Smooth muscle cell (in vitro differentiated cells): Measurements from ENCODE around the gene VPS18. TPM values are rescaled to one million over a fixed set of nuclear protein-coding genes. Genes with fewer than 3 reads are reported as not detected.
A peak's percentile ranks its signal among the peaks of the same experiment; 100 is the strongest.

Experiments used
- DNase-seq: peaks from one replicate; lab custom pipeline; 2025; ENCODE audit not compliant: unreplicated experiment; lab: John Stamatoyannopoulos, UW
- H2AFZ ChIP-seq: fragments of 200-600 bp; sonication (generic); 2 replicates; pipeline ENCODE4 v1.6.0; 2016; ENCODE audit warnings: antibody characterized with exemption, low read depth, mild to moderate bottlenecking
- H3F3A ChIP-seq: fragments of 200-600 bp; sonication (generic); 2 replicates; pipeline ENCODE4 v1.6.0; 2017; ENCODE audit warnings: antibody characterized with exemption, low read depth
- H3K27ac ChIP-seq: fragments of 200-600 bp; sonication (generic); 2 replicates; pipeline ENCODE4 v1.5.1; 2016; ENCODE audit warnings: low read depth, mild to moderate bottlenecking
- H3K27me3 ChIP-seq: fragments of 200-600 bp; sonication (generic); 2 replicates; pipeline ENCODE4 v1.6.1; 2016; ENCODE audit warnings: low read depth, mild to moderate bottlenecking
- H3K36me3 ChIP-seq: fragments of 200-600 bp; sonication (generic); 2 replicates; pipeline ENCODE4 v1.5.1; 2016; ENCODE audit warnings: low read depth
- H3K4me1 ChIP-seq: fragments of 200-600 bp; sonication (generic); 2 replicates; pipeline ENCODE4 v1.5.1; 2016; ENCODE audit warnings: low read depth
- H3K4me2 ChIP-seq: fragments of 200-600 bp; sonication (generic); 2 replicates; pipeline ENCODE4 v1.6.0; 2016; ENCODE audit warnings: mild to moderate bottlenecking
- H3K4me3 ChIP-seq: fragments of 200-600 bp; sonication (generic); 2 replicates; pipeline ENCODE4 v1.5.1; 2016; ENCODE audit warnings: mild to moderate bottlenecking
- H3K79me2 ChIP-seq: fragments of 200-600 bp; sonication (generic); 2 replicates; pipeline ENCODE4 v1.6.0; 2016; ENCODE audit warnings: low read depth, mild to moderate bottlenecking
- H3K9ac ChIP-seq: fragments of 200-600 bp; sonication (generic); 2 replicates; pipeline ENCODE4 v1.6.0; 2016; ENCODE audit warnings: low read depth
- H3K9me3 ChIP-seq: fragments of 200-600 bp; sonication (generic); replicated peaks from 2 replicates; pipeline ENCODE4 v1.5.1; 2016; ENCODE audit warnings: low read depth
- H4K20me1 ChIP-seq: fragments of 200-600 bp; sonication (generic); 2 replicates; pipeline ENCODE4 v1.6.0; 2016; ENCODE audit warnings: low read depth
- WGBS: methylation state at CpG from one replicate; pipeline ENCODE4 v1.1.7; 2016; ENCODE audit warnings: low lambda C conversion rate; 5-methylcytosine and 5-hydroxymethylcytosine counted together
- polyA plus RNA-seq: library from polyadenylated mRNA; unstranded; fragments of >200 nt; fragmentation: Nextera tagmentation; extraction: Ambion mirVana; gene quantifications from 2 replicates; pipeline ENCODE4 v1.2.1, GENCODE V29; 2016
- total RNA-seq: library from RNA; depleted of rRNA; stranded (reverse); fragments of >200 nt; gene quantifications from 2 replicates; pipeline ENCODE4 v1.2.3, GENCODE V29; 2014
- TF ChIP-seq, protein P1 (sequence below): fragments of 200-600 bp; sonication (generic); IDR thresholded peaks from 2 replicates; pipeline ENCODE4 v1.5.1; 2017; ENCODE audit warnings: borderline replicate concordance, mild to moderate bottlenecking, antibody characterized with exemption; ENCODE audit not compliant: insufficient read depth, poor library complexity, severe bottlenecking

Gene VPS18
- total and polyA plus RNA-seq, 2 experiments from 2014 or later, result 14.2 to 17.2 TPM

- WGBS, result 59% methylated on average over 8 of the region's 8 CpGs
- Histone ChIP-seq H3K9me3 (no peaks in the 10 kb centered on the region), H3K4me2 (peak overlapping the region; percentile 95), H3K9ac (peak overlapping the region; percentile 60), H3K27ac (peak overlapping the region; percentile 88), H3K36me3 (no peaks in the 10 kb centered on the region), H4K20me1 (peaks cover 11% of the 10 kb centered on the region), H3K4me3 (peak overlapping the region; percentile 79), H3K4me1 (peaks cover 12% of the 10 kb centered on the region), H3K27me3 (no peaks in the 10 kb centered on the region), H3K79me2 (peaks cover 4% of the 10 kb centered on the region), H2AFZ (no peak overlapping the region), H3F3A (no peaks in the 10 kb centered on the region)
- TF ChIP-seq, protein P1, sequence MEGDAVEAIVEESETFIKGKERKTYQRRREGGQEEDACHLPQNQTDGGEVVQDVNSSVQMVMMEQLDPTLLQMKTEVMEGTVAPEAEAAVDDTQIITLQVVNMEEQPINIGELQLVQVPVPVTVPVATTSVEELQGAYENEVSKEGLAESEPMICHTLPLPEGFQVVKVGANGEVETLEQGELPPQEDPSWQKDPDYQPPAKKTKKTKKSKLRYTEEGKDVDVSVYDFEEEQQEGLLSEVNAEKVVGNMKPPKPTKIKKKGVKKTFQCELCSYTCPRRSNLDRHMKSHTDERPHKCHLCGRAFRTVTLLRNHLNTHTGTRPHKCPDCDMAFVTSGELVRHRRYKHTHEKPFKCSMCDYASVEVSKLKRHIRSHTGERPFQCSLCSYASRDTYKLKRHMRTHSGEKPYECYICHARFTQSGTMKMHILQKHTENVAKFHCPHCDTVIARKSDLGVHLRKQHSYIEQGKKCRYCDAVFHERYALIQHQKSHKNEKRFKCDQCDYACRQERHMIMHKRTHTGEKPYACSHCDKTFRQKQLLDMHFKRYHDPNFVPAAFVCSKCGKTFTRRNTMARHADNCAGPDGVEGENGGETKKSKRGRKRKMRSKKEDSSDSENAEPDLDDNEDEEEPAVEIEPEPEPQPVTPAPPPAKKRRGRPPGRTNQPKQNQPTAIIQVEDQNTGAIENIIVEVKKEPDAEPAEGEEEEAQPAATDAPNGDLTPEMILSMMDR, result no peak
- no peak for DNase-seq
These were observed 48.6 kb upstream of the VPS18 start for GRCh38 chr15:40845511-40846284.

- H3K4me3 ChIP-seq, result peak overlapping the region; percentile 79
- TF ChIP-seq, protein P1, result no peak
- H3K9ac ChIP-seq, result no peak overlapping the region
- no peak overlapping the region for H2AFZ ChIP-seq
- H3K4me1 ChIP-seq, result peaks cover 12% of the 10 kb centered on the region
- H3K27me3 ChIP-seq, result no peaks in the 10 kb centered on the region
- peaks cover 11% of the 10 kb centered on the region for H4K20me1 ChIP-seq
- no peak for DNase-seq
- H3K4me2 ChIP-seq, result peak overlapping the region; percentile 95
- no peaks in the 10 kb centered on the region for H3K36me3 ChIP-seq
- H3K27ac ChIP-seq, result peak overlapping the region; percentile 88
- peaks cover 4% of the 10 kb centered on the region for H3K79me2 ChIP-seq
- no peaks in the 10 kb centered on the region for H3F3A ChIP-seq
- H3K9me3 ChIP-seq, result no peaks in the 10 kb centered on the region
These were observed 47.4 kb upstream of the VPS18 start for GRCh38 chr15:40846841-40847222.

- H3K9ac ChIP-seq, result no peak overlapping the region
- no peaks in the 10 kb centered on the region for H3K9me3 ChIP-seq
- TF ChIP-seq, protein P1, result no peak
- peaks cover 4% of the 10 kb centered on the region for H3K79me2 ChIP-seq
- H2AFZ ChIP-seq, result no peak overlapping the region
- no peaks in the 10 kb centered on the region for H3K27me3 ChIP-seq
- peaks cover 11% of the 10 kb centered on the region for H4K20me1 ChIP-seq
- H3K4me2 ChIP-seq, result peak overlapping the region; percentile 95
- peak overlapping the region; percentile 30 for H3K4me3 ChIP-seq
- peak overlapping the region; percentile 88 for H3K27ac ChIP-seq
- peaks cover 12% of the 10 kb centered on the region for H3K4me1 ChIP-seq
- no peaks in the 10 kb centered on the region for H3K36me3 ChIP-seq
- no peaks in the 10 kb centered on the region for H3F3A ChIP-seq
- DNase-seq, result no peak
- 57% methylated on average over 7 of the region's 7 CpGs for WGBS
These were observed 46.9 kb upstream of the VPS18 start for GRCh38 chr15:40847223-40847961.
